Activated T-cell treated with anti-CD3 and anti-CD28 coated beads, Interleukin-2, amount 50 U/mL, for 1 hour (primary cell): ENCODE results near the gene COL24A1.
"Not testable (repeated sequence)": the region's sequence is repeated elsewhere in the genome, so short reads cannot be mapped to it uniquely, and the experiment has no call there.

Experiments
- DNase-seq: peaks from one replicate; pipeline ENCODE4 v3.0.0-alpha.2; 2020

COL24A1 gene

GRCh38 chr1:86151427-86151826 lies 5.1 kb downstream of the COL24A1 start:
- DNase-seq: no peak

DNA sequence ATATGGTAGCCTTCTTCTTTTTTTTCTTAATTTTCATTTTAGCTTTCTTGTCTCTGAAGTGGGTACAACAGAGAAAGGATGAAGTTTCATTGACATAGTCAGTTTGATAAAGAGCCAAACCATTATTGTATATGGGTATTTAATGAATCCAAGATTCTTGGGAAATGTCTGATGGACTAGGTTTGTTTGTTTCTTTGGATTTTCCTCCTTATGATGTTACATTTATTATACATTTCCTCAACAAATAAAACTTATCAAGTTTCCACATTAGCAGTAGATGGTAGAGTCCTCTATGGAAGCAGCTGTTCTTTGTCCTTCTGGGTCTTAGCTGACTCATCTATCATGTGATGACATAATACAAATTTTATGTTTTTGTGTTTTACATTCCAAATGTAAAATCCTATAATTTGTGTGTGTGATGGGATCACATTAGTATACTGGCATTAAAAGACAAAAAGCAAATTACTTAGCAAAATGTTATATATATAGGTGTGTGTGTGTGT lies 6.0 kb downstream of the COL24A1 start:
- DNase-seq: no peak

- DNase-seq: no peak
Observed at GRCh38 chr1:86149591-86149990, 7.0 kb downstream of the COL24A1 start.

DNA sequence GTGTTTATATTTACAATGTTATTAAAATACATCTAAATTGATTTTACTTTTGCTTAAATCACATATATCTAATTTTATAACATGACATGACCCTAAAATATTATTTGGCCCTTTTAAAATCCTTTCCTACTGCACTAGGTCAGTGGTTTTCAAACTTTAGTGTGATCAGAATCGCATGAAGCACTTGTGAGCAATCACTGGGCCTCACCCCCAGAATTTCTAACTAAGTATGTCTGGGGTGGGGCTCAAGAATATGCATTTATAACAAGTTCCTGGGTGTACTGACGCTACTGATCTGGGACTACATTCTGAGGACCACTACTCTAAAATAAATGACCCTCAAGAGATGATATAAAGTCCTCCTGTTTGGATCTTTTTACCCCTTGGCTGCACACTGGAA lies 8.8 kb downstream of the COL24A1 start:
- no peak for DNase-seq

GRCh38 chr1:86146566-86146965 lies 10.0 kb downstream of the COL24A1 start:
- DNase-seq: no peak

GRCh38 chr1:86140281-86140880 lies 16.2 kb downstream of the COL24A1 start:
- DNase-seq: no peak

DNA sequence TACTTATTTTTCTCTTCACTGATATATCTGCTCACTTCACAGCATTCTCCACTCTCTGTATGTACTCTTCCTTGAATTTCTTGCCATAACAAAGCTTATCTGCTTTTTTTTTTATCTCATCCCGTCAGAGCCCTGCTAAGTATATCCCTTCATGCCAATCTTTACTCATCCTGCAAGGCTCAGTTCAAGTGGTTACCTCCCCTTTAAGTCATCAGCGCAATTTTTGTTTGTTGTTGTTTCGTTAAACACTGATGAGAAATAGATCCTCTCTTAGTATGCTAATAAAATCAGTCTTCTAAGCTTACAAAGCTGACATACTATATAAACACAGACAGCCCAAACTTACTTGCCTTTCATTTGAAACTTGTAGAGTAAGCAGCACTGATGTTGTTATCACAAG lies 17.8 kb downstream of the COL24A1 start:
- no peak for DNase-seq

DNA sequence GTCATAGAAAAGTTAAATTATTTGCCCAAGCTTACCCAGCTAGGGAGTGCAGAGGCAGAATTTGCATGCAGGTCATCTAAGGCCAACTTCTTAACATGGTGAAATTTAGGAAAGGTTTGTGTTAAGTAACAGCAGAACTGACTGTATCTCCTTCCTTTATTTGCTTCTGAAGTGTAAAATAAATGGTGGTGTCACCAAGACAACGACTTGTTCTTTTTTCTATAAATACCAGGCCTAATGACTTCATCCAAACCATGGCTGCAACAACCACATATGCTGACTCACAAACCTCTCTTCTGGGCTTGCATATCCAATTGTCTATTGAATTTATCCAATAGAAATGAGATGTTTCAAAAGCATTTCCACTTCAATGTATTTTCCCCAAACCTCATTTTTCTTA lies 19.1 kb downstream of the COL24A1 start:
- DNase-seq: no peak

- DNase-seq: no peak
Observed at GRCh38 chr1:86119214-86119764, 37.3 kb downstream of the COL24A1 start.

DNA sequence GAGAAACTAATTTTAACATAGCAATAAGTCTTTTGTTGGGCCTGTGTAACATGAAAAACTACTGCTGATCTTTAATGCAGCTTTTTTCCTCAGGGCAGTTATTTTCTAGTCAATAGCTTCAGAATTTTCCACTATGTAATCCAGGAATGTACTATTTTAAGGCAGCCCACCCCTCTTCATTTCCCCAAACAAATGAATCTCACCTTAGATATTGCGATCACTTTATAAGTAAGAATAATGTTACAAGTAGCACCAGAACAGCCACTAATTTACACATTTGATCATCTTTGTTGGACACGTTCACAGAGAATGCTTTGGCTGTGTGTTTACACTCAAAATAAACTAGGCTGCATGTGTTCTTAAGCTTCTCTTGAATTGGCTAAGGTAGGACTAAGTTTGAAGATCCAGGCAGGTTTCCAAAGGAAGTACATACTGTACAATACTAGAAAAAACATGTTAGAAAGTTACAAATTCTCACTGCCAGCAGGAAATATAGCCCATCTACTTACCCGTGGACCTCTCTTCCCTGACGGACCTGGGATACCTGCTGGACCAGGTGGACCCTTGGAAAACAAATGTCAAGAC lies 41.7 kb downstream of the COL24A1 start:
- no peak for DNase-seq

DNA sequence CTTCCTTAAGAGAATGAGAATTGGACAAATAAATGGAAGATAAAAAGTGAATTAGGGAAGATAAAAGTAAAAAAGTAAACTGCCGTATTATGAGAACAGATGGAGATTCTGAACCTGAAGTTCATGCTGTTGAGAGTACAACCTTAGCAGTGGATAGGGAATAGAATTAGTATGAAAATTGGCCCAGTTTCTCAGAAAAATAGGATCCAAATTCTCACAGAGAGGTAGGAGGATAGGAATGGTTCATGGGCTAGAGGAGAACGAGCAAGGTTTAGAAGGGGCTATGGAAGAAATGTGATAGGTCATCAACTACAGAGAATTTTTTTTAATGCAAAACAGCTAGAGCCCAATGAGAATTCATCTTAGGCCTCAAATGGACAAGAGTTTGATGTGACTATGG lies 42.3 kb downstream of the COL24A1 start:
- DNase-seq: no peak

DNA sequence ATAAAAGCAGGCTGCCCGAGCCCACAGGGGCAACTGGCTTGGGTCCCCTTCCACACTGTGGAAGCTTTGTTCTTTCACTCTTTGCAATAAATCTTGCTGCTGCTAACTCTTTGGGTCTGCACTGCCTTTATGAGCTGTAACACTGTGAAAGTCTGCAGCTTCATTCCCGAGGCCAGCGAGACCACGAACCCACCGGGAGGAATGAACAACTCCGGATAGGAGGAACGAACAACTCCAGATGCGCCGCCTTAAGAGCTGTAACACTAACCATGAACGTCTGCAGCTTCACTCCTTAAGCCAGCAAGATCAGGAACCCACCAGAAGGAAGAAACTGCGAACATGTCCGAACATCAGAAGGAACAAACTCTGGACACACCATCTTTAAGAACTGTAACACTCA lies 45.0 kb downstream of the COL24A1 start:
- not testable (repeated sequence) for DNase-seq

GRCh38 chr1:86110451-86111129 lies 46.0 kb downstream of the COL24A1 start:
- no peak for DNase-seq

- DNase-seq: no peak
Observed at GRCh38 chr1:86105533-86105866, 51.1 kb downstream of the COL24A1 start.

DNA sequence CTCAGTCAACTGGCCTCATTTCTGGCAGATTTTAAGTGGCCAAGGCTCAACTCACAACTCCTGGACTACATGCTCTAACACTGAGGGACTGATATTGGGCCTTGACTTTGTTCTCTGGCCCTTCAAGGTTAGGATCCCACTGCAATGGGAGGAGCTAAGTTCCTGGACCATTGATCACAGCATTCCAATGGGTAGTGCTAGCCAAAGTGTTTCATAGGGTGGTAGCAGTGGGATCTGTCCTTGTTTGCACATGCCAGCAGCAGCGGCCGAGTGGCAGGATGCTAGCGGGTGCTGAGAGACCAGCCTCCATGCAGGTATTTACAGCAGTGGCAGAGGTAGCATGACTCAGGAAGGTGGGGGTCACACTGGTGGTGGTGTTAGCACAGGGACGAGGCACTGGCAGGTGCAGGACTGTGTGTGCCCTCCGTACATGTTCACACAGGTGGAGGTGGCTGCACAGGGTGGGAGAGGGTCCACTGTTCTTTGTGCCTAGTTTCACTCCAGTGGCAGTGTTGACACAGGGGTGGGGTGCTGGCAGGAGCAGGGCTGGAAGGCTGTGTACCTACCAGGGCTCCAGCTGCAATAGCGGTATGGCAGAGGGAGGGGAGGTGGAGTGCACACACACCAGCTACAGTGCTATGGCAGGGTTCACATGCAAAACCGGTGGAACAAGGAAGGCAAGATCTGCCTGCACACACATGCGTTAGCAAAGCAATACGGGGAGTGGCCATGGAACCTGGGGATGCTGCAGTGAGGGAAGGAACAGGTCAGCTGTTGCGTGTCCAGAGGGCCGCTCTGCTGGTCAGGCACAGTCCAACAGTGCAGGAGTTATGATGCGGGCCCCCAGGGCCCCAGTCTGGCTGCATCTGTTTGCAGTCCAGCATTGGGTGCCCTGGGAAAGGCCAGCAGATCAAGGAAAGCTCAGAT lies 51.7 kb downstream of the COL24A1 start:
- DNase-seq: no peak

GRCh38 chr1:86101616-86102015 lies 55.0 kb downstream of the COL24A1 start:
- DNase-seq: no peak

GRCh38 chr1:86100401-86100800 lies 56.2 kb downstream of the COL24A1 start:
- DNase-seq: no peak

- no peak for DNase-seq
Observed at GRCh38 chr1:86089765-86090164, 66.8 kb downstream of the COL24A1 start.

DNA sequence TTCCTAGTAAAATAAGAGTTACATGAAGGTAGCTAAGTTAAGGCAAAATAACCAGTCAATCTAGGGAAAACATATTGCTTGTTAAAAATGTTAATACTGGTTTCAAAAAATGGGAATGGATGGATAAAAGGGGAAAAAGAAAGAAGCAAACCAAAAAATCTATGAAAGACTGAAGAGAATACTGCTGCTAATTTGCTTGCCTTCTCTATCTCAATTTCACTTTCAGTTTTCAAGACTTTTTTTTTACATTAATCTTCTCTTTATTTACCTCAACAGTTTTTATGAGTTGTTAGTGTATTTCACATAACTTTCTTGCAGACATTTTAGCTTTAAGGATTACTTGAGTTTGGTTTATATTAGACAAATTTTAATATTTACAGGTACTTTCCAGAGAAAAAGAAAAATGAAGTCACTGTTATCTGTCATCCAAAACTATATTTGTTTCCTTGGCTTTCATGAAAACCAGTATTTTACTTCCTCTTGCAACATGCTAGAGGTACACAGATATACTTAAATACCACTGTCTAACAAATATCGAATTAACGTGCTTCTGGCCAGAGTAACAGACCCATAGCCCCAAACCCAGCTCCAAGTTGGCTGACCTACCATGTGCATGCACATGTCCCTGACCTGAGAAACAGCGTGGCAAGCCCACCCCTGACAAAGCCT lies 70.7 kb downstream of the COL24A1 start:
- DNase-seq: no peak

DNA sequence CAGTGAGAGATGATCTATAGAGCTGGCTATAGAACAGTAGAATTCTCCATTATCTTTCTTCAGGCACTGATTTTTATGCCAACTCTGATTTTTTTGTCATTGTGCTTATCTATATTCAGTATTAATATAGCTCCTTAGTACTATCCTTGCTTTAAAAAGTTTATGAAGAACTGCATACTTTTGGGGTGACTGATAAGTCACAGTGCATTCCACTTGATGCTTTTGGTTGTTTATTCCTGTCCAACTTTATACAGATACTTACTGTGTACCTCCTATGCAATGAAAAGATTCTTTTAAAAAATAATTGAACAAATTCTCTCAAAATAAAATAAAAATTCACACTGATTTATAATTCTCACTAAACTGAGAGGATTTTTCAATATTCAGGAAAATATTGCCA lies 71.6 kb downstream of the COL24A1 start:
- DNase-seq: no peak

DNA sequence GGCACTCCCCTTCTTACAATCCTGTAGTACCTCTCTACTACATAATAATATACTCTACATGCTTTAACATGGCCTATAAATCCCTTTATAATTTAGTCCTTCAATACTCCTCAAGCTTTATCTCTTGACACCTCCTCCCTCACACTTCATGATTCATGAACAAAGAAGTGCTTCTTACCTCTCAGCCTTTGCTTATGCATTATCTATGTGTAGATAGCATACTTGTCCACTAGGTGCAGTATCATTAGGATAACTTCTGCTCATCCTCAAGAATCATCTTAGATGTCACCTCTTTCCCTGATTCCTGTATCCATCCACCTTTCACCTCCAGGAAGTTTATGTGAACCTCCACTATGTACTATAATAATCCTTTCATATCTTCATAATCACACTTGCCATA lies 74.4 kb downstream of the COL24A1 start:
- DNase-seq: no peak

DNA sequence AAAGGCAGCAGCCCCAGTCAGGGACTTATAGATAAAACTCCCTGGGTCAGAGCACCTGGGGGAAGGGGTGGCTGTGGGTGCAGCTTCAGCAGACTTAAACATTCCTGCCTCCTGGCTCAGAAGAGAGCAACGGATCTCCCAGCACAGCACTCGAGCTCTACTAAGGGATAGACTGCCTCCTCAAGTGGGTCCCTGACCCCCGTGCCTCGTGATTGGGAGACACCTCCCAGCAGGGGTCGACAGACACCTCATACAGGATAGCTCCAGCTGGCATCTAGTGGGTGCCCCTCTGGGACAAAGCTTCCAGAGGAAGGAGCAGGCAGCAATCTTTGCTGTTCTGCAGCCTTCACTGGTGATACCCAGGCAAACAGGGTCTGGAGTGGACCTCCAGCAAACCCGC lies 84.1 kb downstream of the COL24A1 start:
- DNase-seq: not testable (repeated sequence)

DNA sequence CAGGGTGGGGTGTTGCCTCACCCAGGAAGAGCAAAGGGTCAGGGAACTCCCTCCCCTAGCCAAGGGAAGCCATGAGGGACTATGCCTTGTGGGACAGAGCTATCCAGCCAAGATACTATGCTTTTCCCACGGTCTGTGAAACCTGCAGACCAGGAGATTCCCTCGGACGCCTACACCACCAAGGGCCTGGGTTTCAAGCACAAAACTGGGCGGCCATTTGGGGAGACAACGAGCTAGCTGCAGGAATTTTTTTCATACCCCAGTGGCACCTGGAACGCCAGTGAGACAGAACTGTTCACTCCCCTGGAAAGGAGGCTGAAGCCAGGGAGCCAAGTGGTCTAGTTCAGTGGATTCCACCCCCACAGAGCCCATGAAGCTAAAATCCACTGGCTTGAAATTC lies 84.7 kb downstream of the COL24A1 start:
- DNase-seq: not testable (repeated sequence)
